A549 (cell line): ENCODE data around the gene ATRN. TPM values are rescaled to one million over a fixed set of nuclear protein-coding genes. Genes with fewer than 3 reads are reported as not detected.

Experiments
- ATAC-seq, 2 experiments: fragments of 200-7000 bp in 1 of 2; fragments of >200 bp in 1 of 2; cut with Nextera tagmentation in 1 of 2; cut with Tn5 transposase in 1 of 2; 3 replicates each; pipeline versions ENCODE4 v1.8.0 to v1.9.1; 2018 to 2020; ENCODE audit warnings: mild to moderate bottlenecking in 1 of 2, moderate library complexity in 1 of 2
- CTCF ChIA-PET: fragments of 300-600 bp; sonication (Branson Sonifier 250); formaldehyde crosslinking; extraction: SDS; loops from one replicate; lab custom pipeline; 2021; ENCODE audit warnings: antibody characterized with exemption, inconsistent platforms; lab: Yijun Ruan, JAX
- POLR2A ChIA-PET: fragments of 350-600 bp; formaldehyde crosslinking; extraction: SDS; loops from one replicate; lab custom pipeline; 2021; ENCODE audit warnings: antibody characterized with exemption, inconsistent platforms; lab: Yijun Ruan, JAX
- DNase-seq, 2 experiments: peaks; one replicate each; pipeline versions ENCODE4 v3.0.0 to v3.0.0-alpha.2; 2011 to 2016; ENCODE audit warnings: low read depth in 1 of 2, low spot score in 1 of 2
- FAIRE-seq: peaks from 2 replicates; lab custom pipeline; 2011; peaks lifted over from hg19 to GRCh38; lab: Jason Lieb, UNC
- H3K27ac ChIP-seq, 2 experiments: fragments of >200 bp; sonication (Bioruptor Twin); formaldehyde crosslinking; 3 replicates each; pipeline ENCODE4 v1.5.1; 2016 to 2017
- H3K4me1 ChIP-seq: fragments of >200 bp; sonication (Bioruptor Twin); formaldehyde crosslinking; 3 replicates; pipeline ENCODE4 v1.6.1; 2016
- H3K4me2 ChIP-seq: fragments of >200 bp; sonication (Bioruptor Twin); formaldehyde crosslinking; 3 replicates; pipeline ENCODE4 v1.6.1; 2016
- H3K4me3 ChIP-seq: fragments of >200 bp; sonication (Bioruptor Twin); formaldehyde crosslinking; 3 replicates; pipeline ENCODE4 v1.5.1; 2016
- H3K9me3 ChIP-seq: fragments of >200 bp; sonication (Bioruptor Twin); formaldehyde crosslinking; 3 replicates; pipeline ENCODE4 v1.6.1; 2016
- CHD2 ChIP-seq: fragments of 150-350 bp; IDR thresholded peaks from 2 replicates; pipeline ENCODE4 v1.6.1; 2014; ENCODE audit warnings: low read length; ENCODE audit not compliant: partially characterized antibody
- EP300 ChIP-seq, 2 experiments: fragments of >200 bp; sonication (Bioruptor Twin); formaldehyde crosslinking; IDR thresholded peaks; 2 replicates in 1 of 2; 3 replicates in 1 of 2; pipeline ENCODE4 v1.6.1; 2016 to 2017
- ESRRA ChIP-seq: fragments of 150-350 bp; IDR thresholded peaks from 2 replicates; pipeline ENCODE4 v1.6.1; 2014; ENCODE audit warnings: mild to moderate bottlenecking, low read length, borderline replicate concordance
- FOSL2 ChIP-seq, 2 experiments: fragments of 450-650 bp in 1 of 2; fragments of >200 bp in 1 of 2; sonication (Bioruptor Twin) in 1 of 2; formaldehyde crosslinking; IDR thresholded peaks; 2 replicates each; pipeline versions ENCODE4 v1.5.0 to v1.6.1; 2016 to 2020; ENCODE audit warnings: mild to moderate bottlenecking in 1 of 2, moderate library complexity in 1 of 2
- FOXS1 ChIP-seq: fragments of 250-450 bp; sonication (Bioruptor Pico); IDR thresholded peaks from 2 replicates; pipeline ENCODE4 v1.5.0; 2020; ENCODE audit warnings: mild to moderate bottlenecking, moderate library complexity
- GATA3 ChIP-seq: IDR thresholded peaks from 2 replicates; pipeline ENCODE4 v1.6.1; 2012; ENCODE audit warnings: borderline replicate concordance
- HOXA7 ChIP-seq: fragments of 250-450 bp; sonication (Bioruptor Pico); IDR thresholded peaks from 2 replicates; pipeline ENCODE4 v1.5.0; 2020; ENCODE audit warnings: mild to moderate bottlenecking, moderate library complexity
- JUNB ChIP-seq: fragments of >200 bp; sonication (Bioruptor Twin); formaldehyde crosslinking; IDR thresholded peaks from 2 replicates; pipeline ENCODE4 v1.6.1; 2016
- KDM1A ChIP-seq: fragments of 200-600 bp; sonication (generic); IDR thresholded peaks from 2 replicates; pipeline ENCODE4 v1.6.1; 2016; ENCODE audit warnings: low read depth, mild to moderate bottlenecking
- KDM5A ChIP-seq: fragments of 200-600 bp; sonication (generic); IDR thresholded peaks from 2 replicates; pipeline ENCODE4 v1.6.1; 2016; ENCODE audit warnings: antibody characterized with exemption, mild to moderate bottlenecking
- NPAS2 ChIP-seq: fragments of 250-450 bp; sonication (Bioruptor Pico); IDR thresholded peaks from 2 replicates; pipeline ENCODE4 v1.8.0; 2022; ENCODE audit warnings: mild to moderate bottlenecking, moderate library complexity, borderline replicate concordance
- PHF8 ChIP-seq: fragments of 200-600 bp; sonication (generic); IDR thresholded peaks from 2 replicates; pipeline ENCODE4 v1.6.1; 2016; ENCODE audit warnings: low read depth, mild to moderate bottlenecking, antibody characterized with exemption, moderate library complexity, borderline replicate concordance
- POLR2A ChIP-seq: IDR thresholded peaks from 2 replicates; pipeline ENCODE4 v1.6.1; 2012; ENCODE audit warnings: mild to moderate bottlenecking, low read length
- RAD21 ChIP-seq, 2 experiments: fragments of >200 bp in 1 of 2; sonication (Bioruptor Twin) in 1 of 2; formaldehyde crosslinking in 1 of 2; IDR thresholded peaks in 1 of 2; conservative IDR thresholded peaks in 1 of 2; 2 replicates in 1 of 2; 3 replicates in 1 of 2; pipeline ENCODE4 v1.6.1; 2012 to 2018; ENCODE audit warnings: inconsistent platforms in 1 of 2
- RFX5 ChIP-seq: fragments of 450-650 bp; IDR thresholded peaks from 2 replicates; pipeline ENCODE4 v1.7.1; 2014; ENCODE audit warnings: antibody characterized with exemption, mild to moderate bottlenecking, moderate library complexity
- SMC3 ChIP-seq: fragments of >200 bp; sonication (Bioruptor Twin); formaldehyde crosslinking; IDR thresholded peaks from 3 replicates; pipeline ENCODE4 v1.6.1; 2018; ENCODE audit warnings: inconsistent platforms
- SREBF2 ChIP-seq: fragments of 450-650 bp; IDR thresholded peaks from 2 replicates; pipeline ENCODE4 v1.6.1; 2014; ENCODE audit warnings: mild to moderate bottlenecking, moderate library complexity
- TFCP2L1 ChIP-seq: fragments of 250-450 bp; sonication (Bioruptor Pico); IDR thresholded peaks from 2 replicates; pipeline ENCODE4 v1.5.0; 2021; ENCODE audit warnings: mild to moderate bottlenecking
- TP53 ChIP-seq: fragments of 250-450 bp; sonication (Bioruptor Pico); IDR thresholded peaks from 2 replicates; pipeline ENCODE4 v1.5.0; 2021; ENCODE audit warnings: mild to moderate bottlenecking, moderate library complexity
- ZC3H11A ChIP-seq: fragments of 450-650 bp; IDR thresholded peaks from 2 replicates; pipeline ENCODE4 v1.6.1; 2014; ENCODE audit warnings: antibody characterized with exemption, mild to moderate bottlenecking
- ZNF302 ChIP-seq: fragments of 250-450 bp; sonication (Bioruptor Pico); IDR thresholded peaks from 2 replicates; pipeline ENCODE4 v1.9.0; 2021; ENCODE audit warnings: inconsistent platforms, mild to moderate bottlenecking, moderate library complexity
- ZSCAN20 ChIP-seq: fragments of 250-450 bp; sonication (Bioruptor Pico); IDR thresholded peaks from 2 replicates; pipeline ENCODE4 v1.8.0; 2022; ENCODE audit warnings: mild to moderate bottlenecking, moderate library complexity
- WGBS: methylation state at CpG from one replicate; pipeline ENCODE4 v1.1.6; 2017; ENCODE audit errors: missing lambda C conversion rate; 5-methylcytosine and 5-hydroxymethylcytosine counted together
- polyA plus RNA-seq, 4 experiments: library from polyadenylated mRNA; depleted of rRNA in 3 of 4; stranded (reverse); fragments of >200 nt; fragmentation: RNase III in 1 of 4; extraction: RNeasy Plus Mini Kit Qiagen cat#74134 plus additional on column Dnase treatment in 1 of 4; gene quantifications; 2 replicates in 3 of 4; 3 replicates in 1 of 4; pipeline ENCODE4 v1.2.3, GENCODE V29; 2011 to 2017
- TF ChIP-seq, protein P1 (sequence below): fragments of 250-450 bp; sonication (Bioruptor Pico); IDR thresholded peaks from 2 replicates; pipeline ENCODE4 v1.5.0; 2020; ENCODE audit warnings: low read depth, mild to moderate bottlenecking, moderate library complexity
- TF ChIP-seq, protein P2 (sequence below): IDR thresholded peaks from 2 replicates; pipeline ENCODE4 v1.6.1; 2012
- TF ChIP-seq, protein P3 (sequence below): fragments of >200 bp; sonication (Bioruptor Twin); formaldehyde crosslinking; IDR thresholded peaks from 3 replicates; pipeline ENCODE4 v1.6.1; 2016
- TF ChIP-seq, protein P4 (sequence below): fragments of >200 bp; sonication (Bioruptor Twin); formaldehyde crosslinking; IDR thresholded peaks from 3 replicates; pipeline ENCODE4 v1.5.1; 2016
- TF ChIP-seq, protein P5 (sequence below): fragments of 450-650 bp; IDR thresholded peaks from 2 replicates; pipeline ENCODE4 v1.6.1; 2014; ENCODE audit warnings: antibody characterized with exemption
- TF ChIP-seq, protein P6 (sequence below): IDR thresholded peaks from 2 replicates; pipeline ENCODE4 v1.6.1; 2012; ENCODE audit warnings: low read depth, borderline replicate concordance

ATRN gene
- polyA plus RNA-seq, 2 of the 4 experiments (the other 2 are of a cell fraction) = 21.3 to 58.7 TPM

DNA sequence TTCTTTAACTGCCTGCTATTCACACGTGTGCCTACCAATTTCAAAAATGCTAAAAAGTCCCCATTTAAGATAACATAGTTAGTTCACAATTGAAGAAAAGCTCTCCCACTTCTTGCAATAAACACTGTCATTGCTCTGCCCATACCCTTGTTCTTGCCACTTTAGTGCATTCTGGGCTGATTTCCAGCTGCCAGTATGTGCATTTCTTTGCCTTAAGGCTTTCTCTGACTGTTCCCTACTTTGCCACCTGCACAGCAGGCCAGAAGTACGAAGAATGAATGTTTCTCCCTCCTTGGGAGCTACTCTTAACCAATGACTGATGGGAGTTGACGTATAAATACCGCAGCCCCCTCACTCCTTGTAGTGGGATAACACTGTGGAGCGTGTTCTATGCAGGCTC, 16.0 kb upstream of the ATRN start:
- Histone ChIP-seq H3K9me3 (no peaks in the 10 kb centered on the region), H3K4me3 (no peak overlapping the region), H3K4me1 (no peaks in the 10 kb centered on the region), H3K27ac (no peak overlapping the region), H3K4me2 (no peak overlapping the region)
- ATAC-seq = no peak
- 62% methylated on average over 5 of the region's 5 CpGs for WGBS
- no peak for FAIRE-seq
- POLR2A ChIA-PET = no interaction called here
- TF ChIP-seq KDM5A (no peak), KDM1A (no peak), TFCP2L1 (no peak), ESRRA (no peak), TP53 (no peak), HOXA7 (CRISPR knock-in tag) (no peak), CHD2 (no peak), NPAS2 (CRISPR knock-in tag) (no peak), RAD21 (conservative IDR thresholded peaks at IDR 0.05 in 1 of 2, IDR thresholded peaks at IDR 0.05 in 1 of 2) (no peak), ZSCAN20 (no peak), ZC3H11A (no peak), PHF8 (no peak), SMC3 (no peak)
- TF ChIP-seq, protein P1, sequence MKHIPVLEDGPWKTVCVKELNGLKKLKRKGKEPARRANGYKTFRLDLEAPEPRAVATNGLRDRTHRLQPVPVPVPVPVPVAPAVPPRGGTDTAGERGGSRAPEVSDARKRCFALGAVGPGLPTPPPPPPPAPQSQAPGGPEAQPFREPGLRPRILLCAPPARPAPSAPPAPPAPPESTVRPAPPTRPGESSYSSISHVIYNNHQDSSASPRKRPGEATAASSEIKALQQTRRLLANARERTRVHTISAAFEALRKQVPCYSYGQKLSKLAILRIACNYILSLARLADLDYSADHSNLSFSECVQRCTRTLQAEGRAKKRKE (CRISPR knock-in tag) = no peak
- TF ChIP-seq, protein P2, sequence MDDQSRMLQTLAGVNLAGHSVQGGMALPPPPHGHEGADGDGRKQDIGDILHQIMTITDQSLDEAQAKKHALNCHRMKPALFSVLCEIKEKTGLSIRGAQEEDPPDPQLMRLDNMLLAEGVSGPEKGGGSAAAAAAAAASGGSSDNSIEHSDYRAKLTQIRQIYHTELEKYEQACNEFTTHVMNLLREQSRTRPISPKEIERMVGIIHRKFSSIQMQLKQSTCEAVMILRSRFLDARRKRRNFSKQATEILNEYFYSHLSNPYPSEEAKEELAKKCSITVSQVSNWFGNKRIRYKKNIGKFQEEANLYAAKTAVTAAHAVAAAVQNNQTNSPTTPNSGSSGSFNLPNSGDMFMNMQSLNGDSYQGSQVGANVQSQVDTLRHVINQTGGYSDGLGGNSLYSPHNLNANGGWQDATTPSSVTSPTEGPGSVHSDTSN = no peak
- TF ChIP-seq, protein P3, sequence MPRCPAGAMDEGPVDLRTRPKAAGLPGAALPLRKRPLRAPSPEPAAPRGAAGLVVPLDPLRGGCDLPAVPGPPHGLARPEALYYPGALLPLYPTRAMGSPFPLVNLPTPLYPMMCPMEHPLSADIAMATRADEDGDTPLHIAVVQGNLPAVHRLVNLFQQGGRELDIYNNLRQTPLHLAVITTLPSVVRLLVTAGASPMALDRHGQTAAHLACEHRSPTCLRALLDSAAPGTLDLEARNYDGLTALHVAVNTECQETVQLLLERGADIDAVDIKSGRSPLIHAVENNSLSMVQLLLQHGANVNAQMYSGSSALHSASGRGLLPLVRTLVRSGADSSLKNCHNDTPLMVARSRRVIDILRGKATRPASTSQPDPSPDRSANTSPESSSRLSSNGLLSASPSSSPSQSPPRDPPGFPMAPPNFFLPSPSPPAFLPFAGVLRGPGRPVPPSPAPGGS = no peak
- TF ChIP-seq, protein P4, sequence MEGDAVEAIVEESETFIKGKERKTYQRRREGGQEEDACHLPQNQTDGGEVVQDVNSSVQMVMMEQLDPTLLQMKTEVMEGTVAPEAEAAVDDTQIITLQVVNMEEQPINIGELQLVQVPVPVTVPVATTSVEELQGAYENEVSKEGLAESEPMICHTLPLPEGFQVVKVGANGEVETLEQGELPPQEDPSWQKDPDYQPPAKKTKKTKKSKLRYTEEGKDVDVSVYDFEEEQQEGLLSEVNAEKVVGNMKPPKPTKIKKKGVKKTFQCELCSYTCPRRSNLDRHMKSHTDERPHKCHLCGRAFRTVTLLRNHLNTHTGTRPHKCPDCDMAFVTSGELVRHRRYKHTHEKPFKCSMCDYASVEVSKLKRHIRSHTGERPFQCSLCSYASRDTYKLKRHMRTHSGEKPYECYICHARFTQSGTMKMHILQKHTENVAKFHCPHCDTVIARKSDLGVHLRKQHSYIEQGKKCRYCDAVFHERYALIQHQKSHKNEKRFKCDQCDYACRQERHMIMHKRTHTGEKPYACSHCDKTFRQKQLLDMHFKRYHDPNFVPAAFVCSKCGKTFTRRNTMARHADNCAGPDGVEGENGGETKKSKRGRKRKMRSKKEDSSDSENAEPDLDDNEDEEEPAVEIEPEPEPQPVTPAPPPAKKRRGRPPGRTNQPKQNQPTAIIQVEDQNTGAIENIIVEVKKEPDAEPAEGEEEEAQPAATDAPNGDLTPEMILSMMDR = no peak
- TF ChIP-seq, protein P5, sequence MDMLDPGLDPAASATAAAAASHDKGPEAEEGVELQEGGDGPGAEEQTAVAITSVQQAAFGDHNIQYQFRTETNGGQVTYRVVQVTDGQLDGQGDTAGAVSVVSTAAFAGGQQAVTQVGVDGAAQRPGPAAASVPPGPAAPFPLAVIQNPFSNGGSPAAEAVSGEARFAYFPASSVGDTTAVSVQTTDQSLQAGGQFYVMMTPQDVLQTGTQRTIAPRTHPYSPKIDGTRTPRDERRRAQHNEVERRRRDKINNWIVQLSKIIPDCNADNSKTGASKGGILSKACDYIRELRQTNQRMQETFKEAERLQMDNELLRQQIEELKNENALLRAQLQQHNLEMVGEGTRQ = no peak
- DNase-seq = no peak
- CTCF ChIA-PET = interaction anchor here (2.7 kb wide), 1 partner anchor 15 kb away, joined by 8 read pairs; no protein-coding TSS in a partner anchor

DNA sequence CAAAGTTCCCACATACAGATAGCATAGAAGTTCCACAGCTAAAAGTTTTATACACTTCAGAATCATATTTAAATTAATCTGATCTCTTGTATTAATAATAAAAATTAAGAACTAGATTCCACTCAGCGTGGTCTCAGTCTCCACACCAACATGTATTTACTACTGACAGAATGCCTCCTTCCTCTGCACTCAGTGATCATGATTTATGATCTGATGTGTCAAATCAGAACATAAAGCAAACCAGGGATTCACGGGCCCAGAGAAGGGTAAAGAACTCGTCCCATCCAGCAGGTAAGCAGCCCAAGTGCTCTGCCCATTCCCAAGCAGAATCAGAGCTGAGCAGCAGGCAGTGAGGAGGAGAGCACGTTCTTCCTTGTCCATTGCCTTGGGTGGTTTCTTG, 14.2 kb upstream of the ATRN start:
- Histone ChIP-seq H3K4me2 (no peak overlapping the region), H3K4me3 (no peak overlapping the region), H3K27ac (no peak overlapping the region), H3K4me1 (no peaks in the 10 kb centered on the region), H3K9me3 (no peaks in the 10 kb centered on the region)
- TF ChIP-seq TFCP2L1 (no peak), SREBF2 (no peak), GATA3 (no peak), POLR2A (no peak), FOSL2 (IDR thresholded peaks at IDR 0.05) (no peak), FOSL2 (CRISPR knock-in tag; IDR thresholded peaks at IDR 0.05) (no peak), EP300 (IDR thresholded peaks at IDR 0.05) (no peak), RFX5 (no peak), FOXS1 (CRISPR knock-in tag) (no peak), JUNB (no peak), ZNF302 (no peak)
- TF ChIP-seq, protein P2 = no peak
- TF ChIP-seq, protein P6, sequence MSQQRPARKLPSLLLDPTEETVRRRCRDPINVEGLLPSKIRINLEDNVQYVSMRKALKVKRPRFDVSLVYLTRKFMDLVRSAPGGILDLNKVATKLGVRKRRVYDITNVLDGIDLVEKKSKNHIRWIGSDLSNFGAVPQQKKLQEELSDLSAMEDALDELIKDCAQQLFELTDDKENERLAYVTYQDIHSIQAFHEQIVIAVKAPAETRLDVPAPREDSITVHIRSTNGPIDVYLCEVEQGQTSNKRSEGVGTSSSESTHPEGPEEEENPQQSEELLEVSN = no peak
- FAIRE-seq (no peak), DNase-seq (no peak), ATAC-seq (no peak)
- ChIA-PET CTCF (interaction anchor here (0.6 to 2.7 kb wide), 2 partner anchors 13 to 616 kb away, joined by 3 to 8 read pairs; no protein-coding TSS in a partner anchor), POLR2A (no interaction called here)
- 31% methylated on average over 4 of the region's 4 CpGs for WGBS
